Measurements from ENCODE around the gene PLEKHG2. TPM values are rescaled to one million over a fixed set of nuclear protein-coding genes. Genes with fewer than 3 reads are reported as not detected.

The PLEKHG2 gene
- total RNA-seq, 2 donors from 2014 or later: 76.0 to 112 TPM

DNA sequence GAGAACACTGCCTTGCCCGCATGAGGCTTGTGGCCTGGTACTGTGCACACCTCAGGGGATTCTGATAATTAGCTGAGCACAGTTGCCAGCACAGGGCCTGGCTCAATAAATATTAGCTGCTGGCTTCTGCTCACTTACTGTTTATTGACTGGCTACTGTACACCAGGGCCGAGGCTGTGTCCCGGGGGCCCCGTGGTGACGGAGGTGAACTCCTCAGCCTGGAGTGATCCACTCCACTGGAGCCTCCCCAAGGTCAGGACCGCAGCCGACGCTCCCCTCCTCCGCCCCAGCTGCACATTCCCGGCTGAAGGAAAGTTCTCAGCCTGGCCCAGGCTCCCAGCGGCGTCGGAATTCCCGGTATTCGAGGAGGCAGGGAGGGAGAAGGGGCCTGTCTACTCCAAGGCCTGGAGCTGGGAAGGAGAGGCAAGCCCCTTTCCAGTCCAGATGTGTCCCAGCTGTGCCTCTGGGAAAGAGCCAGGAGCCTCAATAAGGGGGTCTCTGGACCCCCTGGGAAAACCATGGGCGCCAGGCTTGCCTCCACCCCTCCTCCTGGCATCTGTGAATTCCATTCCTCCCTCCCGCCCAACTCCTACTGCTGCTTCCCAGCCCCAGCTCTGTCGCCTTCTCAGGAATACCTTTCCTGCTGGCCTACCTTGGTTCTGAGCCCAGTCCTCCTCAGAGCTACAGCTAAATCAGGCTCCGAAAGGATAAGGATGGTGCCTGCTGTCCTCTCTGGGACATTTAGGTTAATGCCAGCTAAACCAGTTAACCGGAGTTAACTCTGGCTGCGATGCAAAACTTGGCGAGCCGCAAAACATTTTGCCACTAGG is 16.0 kb downstream of the PLEKHG2 start:
- TF ChIP-seq, protein P1, sequence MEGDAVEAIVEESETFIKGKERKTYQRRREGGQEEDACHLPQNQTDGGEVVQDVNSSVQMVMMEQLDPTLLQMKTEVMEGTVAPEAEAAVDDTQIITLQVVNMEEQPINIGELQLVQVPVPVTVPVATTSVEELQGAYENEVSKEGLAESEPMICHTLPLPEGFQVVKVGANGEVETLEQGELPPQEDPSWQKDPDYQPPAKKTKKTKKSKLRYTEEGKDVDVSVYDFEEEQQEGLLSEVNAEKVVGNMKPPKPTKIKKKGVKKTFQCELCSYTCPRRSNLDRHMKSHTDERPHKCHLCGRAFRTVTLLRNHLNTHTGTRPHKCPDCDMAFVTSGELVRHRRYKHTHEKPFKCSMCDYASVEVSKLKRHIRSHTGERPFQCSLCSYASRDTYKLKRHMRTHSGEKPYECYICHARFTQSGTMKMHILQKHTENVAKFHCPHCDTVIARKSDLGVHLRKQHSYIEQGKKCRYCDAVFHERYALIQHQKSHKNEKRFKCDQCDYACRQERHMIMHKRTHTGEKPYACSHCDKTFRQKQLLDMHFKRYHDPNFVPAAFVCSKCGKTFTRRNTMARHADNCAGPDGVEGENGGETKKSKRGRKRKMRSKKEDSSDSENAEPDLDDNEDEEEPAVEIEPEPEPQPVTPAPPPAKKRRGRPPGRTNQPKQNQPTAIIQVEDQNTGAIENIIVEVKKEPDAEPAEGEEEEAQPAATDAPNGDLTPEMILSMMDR (IDR thresholded peaks at IDR 0.05): no peak
- H3K4me1 ChIP-seq (ENCODE audit: control insufficient read depth in 1 of 2, low read depth in 2 of 2): peaks cover 11 to 28% of the 10 kb centered on the region in 2 donors
- H3K36me3 ChIP-seq: peaks cover 18% of the 10 kb centered on the region
- no peaks in the 10 kb centered on the region for H3K9me3 ChIP-seq
- H3K27ac ChIP-seq: peak overlapping the region; percentile 51 to 87
- ATAC-seq (ENCODE audit: insufficient number of reproducible peaks, low FRiP score, low read depth): peak; percentile 51
- no peaks in the 10 kb centered on the region for H3K27me3 ChIP-seq (replicated peaks; ENCODE audit: insufficient read depth)
- H3K4me3 ChIP-seq: peak overlapping the region; percentile 34
- DNase-seq (ENCODE audit: low spot score): no peak

- Histone ChIP-seq H3K27me3 (replicated peaks; ENCODE audit: insufficient read depth) (no peaks in the 10 kb centered on the region), H3K4me3 (no peak overlapping the region), H3K4me1 (ENCODE audit: control insufficient read depth in 1 of 2, low read depth in 2 of 2) (peaks cover 24 to 47% of the 10 kb centered on the region in 2 donors), H3K9me3 (no peaks in the 10 kb centered on the region), H3K36me3 (peaks cover 24% of the 10 kb centered on the region), H3K27ac (peak overlapping the region; percentile 62 to 68)
- TF ChIP-seq, protein P1 (IDR thresholded peaks at IDR 0.05): no peak
- DNase-seq (ENCODE audit: low spot score): peak; percentile 32
- ATAC-seq (ENCODE audit: insufficient number of reproducible peaks, low FRiP score, low read depth): no peak
Observed at GRCh38 chr19:39430675-39431593, 18.5 kb downstream of the PLEKHG2 start.

GRCh38 chr19:39432677-39433025 is 20.2 kb downstream of the PLEKHG2 start:
- peaks cover 24% of the 10 kb centered on the region for H3K36me3 ChIP-seq
- no peaks in the 10 kb centered on the region for H3K27me3 ChIP-seq (replicated peaks; ENCODE audit: insufficient read depth)
- ATAC-seq (ENCODE audit: insufficient number of reproducible peaks, low FRiP score, low read depth) (no peak), DNase-seq (ENCODE audit: low spot score) (no peak)
- H3K4me1 ChIP-seq (ENCODE audit: control insufficient read depth in 1 of 2, low read depth in 2 of 2): peaks cover 30 to 55% of the 10 kb centered on the region in 2 donors
- TF ChIP-seq, protein P1 (IDR thresholded peaks at IDR 0.05): no peak
- H3K4me3 ChIP-seq: no peak overlapping the region
- no peak overlapping the region for H3K27ac ChIP-seq
- no peaks in the 10 kb centered on the region for H3K9me3 ChIP-seq

DNA sequence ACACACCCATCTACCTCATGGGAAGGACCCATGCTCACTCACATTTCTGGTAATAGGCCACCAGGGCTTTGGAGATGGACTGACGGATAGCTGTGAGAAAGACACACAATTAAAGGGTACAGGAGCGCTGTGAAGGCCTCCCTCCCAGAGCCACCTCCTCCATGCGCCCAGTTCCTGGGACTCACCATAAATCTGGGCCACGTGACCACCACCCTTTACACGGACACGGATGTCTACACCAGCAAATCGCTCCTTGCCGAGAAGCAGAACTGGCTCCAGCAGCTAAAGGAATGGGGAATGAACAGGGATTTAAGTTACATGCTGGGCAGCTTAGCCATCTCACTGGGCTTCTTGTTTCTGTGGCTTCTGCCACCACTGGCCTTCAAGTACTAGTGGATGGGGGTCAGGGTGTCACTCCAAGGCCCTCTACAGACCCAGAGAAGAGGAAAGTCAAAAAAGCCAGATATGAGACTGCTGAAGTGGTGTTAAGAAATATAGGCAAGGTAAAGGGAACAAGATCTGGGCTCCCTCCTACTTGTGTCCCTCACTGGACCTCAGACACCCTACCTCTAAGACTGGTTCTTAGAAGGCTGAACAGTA is 21.1 kb downstream of the PLEKHG2 start:
- peaks cover 29 to 45% of the 10 kb centered on the region in 2 donors for H3K4me1 ChIP-seq (ENCODE audit: control insufficient read depth in 1 of 2, low read depth in 2 of 2)
- no peaks in the 10 kb centered on the region for H3K9me3 ChIP-seq
- H3K36me3 ChIP-seq: peaks cover 24% of the 10 kb centered on the region
- H3K27me3 ChIP-seq (replicated peaks; ENCODE audit: insufficient read depth): no peaks in the 10 kb centered on the region
- no peak overlapping the region for H3K27ac ChIP-seq
- ATAC-seq (ENCODE audit: insufficient number of reproducible peaks, low FRiP score, low read depth) (no peak), DNase-seq (ENCODE audit: low spot score) (no peak)
- no peak overlapping the region for H3K4me3 ChIP-seq
- TF ChIP-seq, protein P1 (IDR thresholded peaks at IDR 0.05): no peak

Measured in thoracic aorta (tissue), 2 donors.